Astrocyte (in vitro differentiated cells and primary cell): Measurements from ENCODE around the gene ZNF532. TPM values are rescaled to one million over a fixed set of nuclear protein-coding genes. Genes with fewer than 3 reads are reported as not detected.
A peak's percentile ranks its signal among the peaks of the same experiment; 100 is the strongest.

Experiments used
- DNase-seq: peaks from one replicate; pipeline ENCODE4 v3.0.0-alpha.2; 2010; ENCODE audit warnings: low read depth
- FAIRE-seq: peaks from 2 replicates; lab custom pipeline; 2011; peaks lifted over from hg19 to GRCh38; lab: Jason Lieb, UNC
- H2AFZ ChIP-seq: 2 replicates; pipeline ENCODE4 v1.6.0; 2012; ENCODE audit warnings: low read depth, low read length, inconsistent platforms
- H3K27ac ChIP-seq: 2 replicates; pipeline ENCODE4 v1.5.1; 2011; ENCODE audit warnings: low read depth, low read length, inconsistent platforms
- H3K27me3 ChIP-seq: 2 replicates; pipeline ENCODE4 v1.6.0; 2011; ENCODE audit warnings: low read length, inconsistent platforms; ENCODE audit not compliant: insufficient read depth
- H3K36me3 ChIP-seq: 2 replicates; pipeline ENCODE4 v1.5.1; 2011; ENCODE audit warnings: low read length, inconsistent platforms; ENCODE audit not compliant: insufficient read depth
- H3K4me1 ChIP-seq: 2 replicates; pipeline ENCODE4 v1.5.1; 2011; ENCODE audit warnings: low read length, inconsistent platforms; ENCODE audit not compliant: insufficient read depth
- H3K4me2 ChIP-seq: 2 replicates; pipeline ENCODE4 v1.6.0; 2012; ENCODE audit warnings: low read length, inconsistent platforms
- H3K4me3 ChIP-seq: 2 replicates; pipeline ENCODE4 v1.5.1; 2011; ENCODE audit warnings: low read depth, mild to moderate bottlenecking, low read length, inconsistent platforms; ENCODE audit not compliant: insufficient read depth
- H3K79me2 ChIP-seq: 2 replicates; pipeline ENCODE4 v1.6.0; 2012; ENCODE audit warnings: mild to moderate bottlenecking, low read length, inconsistent platforms; ENCODE audit not compliant: insufficient read depth
- H3K9ac ChIP-seq: 2 replicates; pipeline ENCODE4 v1.6.0; 2012; ENCODE audit warnings: mild to moderate bottlenecking, low read length, inconsistent platforms
- H3K9me3 ChIP-seq: 2 replicates; pipeline ENCODE4 v1.5.1; 2012; ENCODE audit warnings: low read depth, mild to moderate bottlenecking, low read length, inconsistent platforms; ENCODE audit not compliant: insufficient read depth
- H4K20me1 ChIP-seq: 2 replicates; pipeline ENCODE4 v1.6.0; 2012; ENCODE audit warnings: low read length, inconsistent platforms; ENCODE audit not compliant: insufficient read depth
- H3K27ac Mint-ChIP-seq: one replicate; pipeline ENCODE4 v1.8.0; 2021; ENCODE audit warnings: mild to moderate bottlenecking, mixed read lengths; ENCODE audit not compliant: unreplicated experiment
- H3K27me3 Mint-ChIP-seq: one replicate; pipeline ENCODE4 v1.8.0; 2021; ENCODE audit warnings: low read depth, mixed read lengths; ENCODE audit not compliant: unreplicated experiment
- H3K36me3 Mint-ChIP-seq: one replicate; pipeline ENCODE4 v1.8.0; 2021; ENCODE audit warnings: low read depth, mixed read lengths; ENCODE audit not compliant: unreplicated experiment
- H3K4me1 Mint-ChIP-seq: one replicate; pipeline ENCODE4 v1.8.0; 2021; ENCODE audit warnings: low read depth, mixed read lengths; ENCODE audit not compliant: unreplicated experiment
- H3K4me3 Mint-ChIP-seq: one replicate; pipeline ENCODE4 v1.8.0; 2021; ENCODE audit warnings: mild to moderate bottlenecking, moderate library complexity, mixed read lengths; ENCODE audit not compliant: unreplicated experiment
- H3K9me3 Mint-ChIP-seq: one replicate; pipeline ENCODE4 v1.8.0; 2021; ENCODE audit warnings: mild to moderate bottlenecking, mixed read lengths; ENCODE audit not compliant: unreplicated experiment
- EZH2 ChIP-seq: IDR thresholded peaks from 2 replicates; pipeline ENCODE4 v1.6.1; 2012; ENCODE audit warnings: mild to moderate bottlenecking, low read length, inconsistent platforms; ENCODE audit not compliant: insufficient read depth
- total RNA-seq: library from RNA; stranded (reverse); gene quantifications from 2 replicates; pipeline ENCODE4 v1.2.1, GENCODE V29; 2021
- TF ChIP-seq, protein P1 (sequence below): IDR thresholded peaks from 2 replicates; pipeline ENCODE4 v1.5.1; 2011; ENCODE audit warnings: low read depth, mild to moderate bottlenecking, inconsistent platforms, low read length, moderate library complexity; ENCODE audit not compliant: insufficient read depth

ZNF532 gene
- total RNA-seq, 1 donor from 2014 or later: 135 TPM

DNA sequence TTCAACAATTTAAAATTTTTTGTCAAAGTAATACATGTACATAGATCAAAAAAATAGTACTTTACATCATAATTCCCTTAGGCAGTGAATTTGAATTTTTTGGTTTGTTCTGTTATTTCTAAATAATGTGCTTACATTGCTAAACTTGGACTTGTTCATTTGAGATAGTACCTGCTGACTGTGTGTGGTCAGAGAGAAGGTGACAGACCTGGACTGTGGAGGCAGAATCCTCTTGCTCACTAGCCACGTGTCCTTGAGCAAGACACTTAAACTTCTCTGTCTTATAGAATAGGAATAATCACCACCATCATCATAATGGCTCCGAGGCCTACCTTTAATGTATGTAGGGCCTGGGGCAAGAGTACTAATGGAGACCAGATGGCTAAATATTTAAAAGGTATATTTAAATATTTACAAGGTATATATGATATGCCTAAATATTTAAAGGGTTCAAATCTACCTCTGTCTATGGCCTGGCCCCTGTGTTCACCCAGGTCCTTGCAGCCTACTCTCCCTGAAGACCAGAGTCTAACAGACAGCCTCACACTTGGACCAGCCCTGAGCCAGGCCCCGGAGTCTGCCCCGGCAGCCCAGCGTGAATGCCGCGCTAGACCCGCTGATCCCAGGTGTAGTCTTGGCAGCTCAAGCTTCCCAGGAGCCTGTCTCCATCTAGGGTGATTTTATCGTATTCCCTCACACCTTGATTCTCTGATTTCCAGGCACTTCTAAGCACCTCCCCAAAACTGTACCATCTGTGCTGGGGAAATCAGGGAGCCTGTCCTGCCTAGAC lies 33.5 kb downstream of the ZNF532 start:
- no peak for TF ChIP-seq EZH2
- TF ChIP-seq, protein P1, sequence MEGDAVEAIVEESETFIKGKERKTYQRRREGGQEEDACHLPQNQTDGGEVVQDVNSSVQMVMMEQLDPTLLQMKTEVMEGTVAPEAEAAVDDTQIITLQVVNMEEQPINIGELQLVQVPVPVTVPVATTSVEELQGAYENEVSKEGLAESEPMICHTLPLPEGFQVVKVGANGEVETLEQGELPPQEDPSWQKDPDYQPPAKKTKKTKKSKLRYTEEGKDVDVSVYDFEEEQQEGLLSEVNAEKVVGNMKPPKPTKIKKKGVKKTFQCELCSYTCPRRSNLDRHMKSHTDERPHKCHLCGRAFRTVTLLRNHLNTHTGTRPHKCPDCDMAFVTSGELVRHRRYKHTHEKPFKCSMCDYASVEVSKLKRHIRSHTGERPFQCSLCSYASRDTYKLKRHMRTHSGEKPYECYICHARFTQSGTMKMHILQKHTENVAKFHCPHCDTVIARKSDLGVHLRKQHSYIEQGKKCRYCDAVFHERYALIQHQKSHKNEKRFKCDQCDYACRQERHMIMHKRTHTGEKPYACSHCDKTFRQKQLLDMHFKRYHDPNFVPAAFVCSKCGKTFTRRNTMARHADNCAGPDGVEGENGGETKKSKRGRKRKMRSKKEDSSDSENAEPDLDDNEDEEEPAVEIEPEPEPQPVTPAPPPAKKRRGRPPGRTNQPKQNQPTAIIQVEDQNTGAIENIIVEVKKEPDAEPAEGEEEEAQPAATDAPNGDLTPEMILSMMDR: no peak
- H2AFZ ChIP-seq: no peak overlapping the region
- H3K4me3 ChIP-seq: no peak overlapping the region
- H3K4me1 ChIP-seq: peaks cover 7% of the 10 kb centered on the region
- no peaks in the 10 kb centered on the region for H3K27me3 Mint-ChIP-seq
- H3K4me3 Mint-ChIP-seq: no peak overlapping the region
- H3K27ac ChIP-seq: no peak overlapping the region
- H3K4me2 ChIP-seq: no peak overlapping the region
- DNase-seq: no peak
- H3K4me1 Mint-ChIP-seq: peaks cover 32% of the 10 kb centered on the region
- no peak for FAIRE-seq
- no peak overlapping the region for H3K27ac Mint-ChIP-seq
- no peak overlapping the region for H3K9ac ChIP-seq
- H3K27me3 ChIP-seq: no peaks in the 10 kb centered on the region
- H4K20me1 ChIP-seq: peaks cover 70% of the 10 kb centered on the region
- H3K9me3 ChIP-seq: no peaks in the 10 kb centered on the region
- H3K36me3 Mint-ChIP-seq: peaks cover 17% of the 10 kb centered on the region
- H3K9me3 Mint-ChIP-seq: no peaks in the 10 kb centered on the region
- peaks cover 7% of the 10 kb centered on the region for H3K36me3 ChIP-seq
- peaks cover 96% of the 10 kb centered on the region for H3K79me2 ChIP-seq

DNA sequence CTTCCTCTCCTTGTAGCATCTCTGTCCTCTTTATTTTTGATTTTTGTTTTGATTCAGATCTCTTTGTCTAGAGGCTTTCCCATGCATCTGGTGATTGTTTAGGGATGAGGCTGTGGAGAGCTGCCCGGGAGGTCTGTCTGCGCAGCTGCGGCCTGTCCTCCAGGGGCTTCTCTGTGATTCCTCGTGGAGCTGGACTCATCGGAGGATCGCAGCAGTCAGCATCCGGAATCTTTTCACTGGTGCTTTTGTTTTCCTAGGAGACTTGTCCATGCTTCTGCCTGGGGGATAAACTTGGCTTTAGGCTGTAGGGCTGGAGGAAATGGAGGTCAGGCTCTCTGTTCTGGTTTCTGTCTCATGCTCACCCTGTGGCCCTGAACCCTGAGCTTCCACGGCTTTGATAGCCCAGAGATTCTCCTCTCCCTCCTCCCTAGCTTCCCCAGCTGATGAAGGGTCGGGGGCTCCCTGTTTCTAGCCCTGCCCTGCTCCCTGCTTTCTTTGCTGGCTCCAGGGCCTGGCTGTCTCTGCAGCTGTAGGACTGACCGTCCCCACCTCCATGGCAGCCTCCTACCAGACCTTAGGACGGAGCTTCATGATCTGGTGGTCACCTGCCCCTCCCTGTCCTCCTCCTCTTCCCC lies 35.5 kb downstream of the ZNF532 start:
- Histone ChIP-seq H3K36me3 (peaks cover 7% of the 10 kb centered on the region), H3K4me2 (no peak overlapping the region), H2AFZ (no peak overlapping the region), H3K27ac (no peak overlapping the region), H3K9me3 (no peaks in the 10 kb centered on the region), H4K20me1 (peaks cover 65% of the 10 kb centered on the region), H3K9ac (peak overlapping the region; percentile 15), H3K4me3 (no peak overlapping the region), H3K4me1 (peaks cover 7% of the 10 kb centered on the region), H3K27me3 (no peaks in the 10 kb centered on the region), H3K79me2 (peaks cover 95% of the 10 kb centered on the region)
- Mint-ChIP-seq H3K27me3 (no peaks in the 10 kb centered on the region), H3K27ac (no peak overlapping the region), H3K4me3 (no peak overlapping the region), H3K36me3 (peaks cover 9% of the 10 kb centered on the region), H3K4me1 (peaks cover 22% of the 10 kb centered on the region), H3K9me3 (no peaks in the 10 kb centered on the region)
- TF ChIP-seq EZH2: no peak
- TF ChIP-seq, protein P1: no peak
- no peak for DNase-seq
- no peak for FAIRE-seq

- no peak overlapping the region for H3K4me3 Mint-ChIP-seq
- no peaks in the 10 kb centered on the region for H3K9me3 Mint-ChIP-seq
- H3K36me3 Mint-ChIP-seq: peaks cover 12% of the 10 kb centered on the region
- Histone ChIP-seq H4K20me1 (peaks cover 71% of the 10 kb centered on the region), H3K27ac (no peak overlapping the region), H3K4me1 (peaks cover 7% of the 10 kb centered on the region), H2AFZ (no peak overlapping the region), H3K4me2 (no peak overlapping the region), H3K27me3 (no peaks in the 10 kb centered on the region), H3K9ac (no peak overlapping the region), H3K4me3 (no peak overlapping the region), H3K9me3 (no peaks in the 10 kb centered on the region), H3K79me2 (peaks cover 95% of the 10 kb centered on the region), H3K36me3 (peaks cover 12% of the 10 kb centered on the region)
- no peak overlapping the region for H3K27ac Mint-ChIP-seq
- no peak for DNase-seq
- no peak for TF ChIP-seq EZH2
- TF ChIP-seq, protein P1: no peak
- no peak for FAIRE-seq
- no peaks in the 10 kb centered on the region for H3K27me3 Mint-ChIP-seq
- peaks cover 14% of the 10 kb centered on the region for H3K4me1 Mint-ChIP-seq
Observed at GRCh38 chr18:58901143-58901542, 36.5 kb downstream of the ZNF532 start.
